ENCODE data around the gene GUCA2A. TPM values are rescaled to one million over a fixed set of nuclear protein-coding genes. Genes with fewer than 3 reads are reported as not detected.

The GUCA2A gene
- total RNA-seq, 1 experiment from 2014 or later = not detected

- Histone ChIP-seq H2BK20ac (ENCODE audit: low read depth, low read length, poor library complexity, severe bottlenecking) (no peak overlapping the region), H4K8ac (replicated peaks; ENCODE audit: insufficient read length, low read depth, low read length) (no peak overlapping the region), H3K79me1 (ENCODE audit: insufficient read depth, low read depth, low read length, poor library complexity, severe bottlenecking) (no peaks in the 10 kb centered on the region), H4K20me1 (ENCODE audit: control insufficient read depth, insufficient read depth, insufficient read length) (no peaks in the 10 kb centered on the region), H2BK5ac (ENCODE audit: insufficient read length, low read length) (no peak overlapping the region), H4K5ac (ENCODE audit: insufficient read length, low read depth, low read length) (no peak overlapping the region), H3K23me2 (ENCODE audit: insufficient read length, low read depth, low read length, poor library complexity, severe bottlenecking) (no peaks in the 10 kb centered on the region), H4K91ac (ENCODE audit: insufficient read length, low read depth, low read length) (no peak overlapping the region), H3K79me2 (ENCODE audit: insufficient read depth, low read length) (no peaks in the 10 kb centered on the region), H3K9ac (ENCODE audit: extremely low read depth, insufficient read length, low read length) (no peak overlapping the region), H3K4me2 (ENCODE audit: insufficient read depth, insufficient read length, low read length) (no peak overlapping the region), H3K18ac (ENCODE audit: insufficient read length, low read depth, low read length) (no peak overlapping the region), H2AK5ac (ENCODE audit: insufficient read length, low read length) (no peak overlapping the region), H3K9me3 (ENCODE audit: control insufficient read depth, low read depth, low read length) (no peaks in the 10 kb centered on the region), H3K4me1 (ENCODE audit: insufficient read depth, low read length) (no peaks in the 10 kb centered on the region), H2BK120ac (ENCODE audit: low read depth, low read length, poor library complexity, severe bottlenecking) (no peak overlapping the region), H3K27ac (ENCODE audit: insufficient read length, low read depth, low read length) (no peak overlapping the region), H3K23ac (ENCODE audit: insufficient read length, low read depth, low read length) (no peak overlapping the region), H3K56ac (ENCODE audit: insufficient read length, low read depth, low read length) (no peak overlapping the region), H2BK12ac (ENCODE audit: insufficient read length, low read depth, low read length) (no peak overlapping the region), H3T11ph (ENCODE audit: low read length) (no peak overlapping the region), H3K14ac (ENCODE audit: insufficient read depth, low read length) (no peak overlapping the region), H2BK15ac (ENCODE audit: low read depth, low read length) (no peak overlapping the region), H3K4ac (ENCODE audit: low read depth, low read length) (no peak overlapping the region), H3K27me3 (ENCODE audit: insufficient read depth, low read length) (no peaks in the 10 kb centered on the region), H2AFZ (ENCODE audit: low read length) (no peak overlapping the region)
- Mint-ChIP-seq H3K36me3 (ENCODE audit: insufficient read depth in 1 of 3, low read depth in 3 of 3) (peaks cover 5 to 53% (median 19%) of the 10 kb centered on the region in 3 experiments; a peak in 5 of 7 replicates), H3K27ac (0 out of 7 replicates have a peak overlapping the region, but pooled peaks of 1 of the 3 experiments have one; percentile 4), H3K27me3 (ENCODE audit: low read depth) (no peaks in the 10 kb centered on the region), H3K4me3 (no peak overlapping the region), H3K9me3 (no peaks in the 10 kb centered on the region), H3K4me1 (no peaks in the 10 kb centered on the region)
- TF ChIP-seq CTCF (conservative IDR thresholded peaks at IDR 0.05) = no peak
- WGBS (ENCODE audit: extremely low coverage, insufficient read length, low lambda C conversion rate) = no CpG with 5 or more reads among the region's 7 CpGs
- no peak for DNase-seq
Observed at GRCh38 chr1:42183210-42183956, 18.8 kb upstream of the GUCA2A start.

All from H9 (cell line).